Measurements from ENCODE around the gene ABITRAM.
"Not testable (repeated sequence)": the region's sequence is repeated elsewhere in the genome, so short reads cannot be mapped to it uniquely, and the experiment has no call there.

GRCh38 chr9:108886594-108887271 is 47.5 kb upstream of the ABITRAM start:
- not testable (repeated sequence) for TF ChIP-seq CTCF, POLR2A (IDR thresholded peaks at IDR 0.05)

Data from ovary (tissue), 3 donors.